GM12873 (cell line): ENCODE measurements around the gene ELL2.
A peak's percentile ranks its signal among the peaks of the same experiment; 100 is the strongest.

Source experiments
- CTCF ChIP-seq: IDR thresholded peaks from 2 replicates; pipeline ENCODE4 v1.5.1; 2012; ENCODE audit warnings: low read depth, mild to moderate bottlenecking, moderate library complexity, low read length, control low read depth; ENCODE audit not compliant: insufficient read depth; ENCODE audit errors: missing control alignments

Gene ELL2

DNA sequence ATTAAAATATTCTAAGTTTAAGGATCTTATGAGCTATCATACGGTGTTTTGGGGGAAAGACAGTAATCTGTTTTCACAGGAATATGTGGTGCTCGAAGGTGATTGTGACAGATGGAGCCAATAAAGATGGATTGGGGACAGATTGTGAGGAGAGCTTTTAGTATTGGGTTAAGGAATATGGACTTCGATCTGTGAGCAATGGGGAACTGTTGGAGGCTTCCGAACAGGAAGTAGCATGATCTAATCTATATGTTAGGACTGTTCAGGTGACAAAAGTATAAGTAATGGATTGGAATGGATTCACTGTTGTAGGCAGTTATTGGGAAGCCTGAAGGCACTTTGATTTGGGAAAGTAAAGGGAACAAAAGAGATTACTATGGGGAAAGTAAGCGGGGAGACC, 7.4 kb upstream of the ELL2 start:
- TF ChIP-seq CTCF: no peak

DNA sequence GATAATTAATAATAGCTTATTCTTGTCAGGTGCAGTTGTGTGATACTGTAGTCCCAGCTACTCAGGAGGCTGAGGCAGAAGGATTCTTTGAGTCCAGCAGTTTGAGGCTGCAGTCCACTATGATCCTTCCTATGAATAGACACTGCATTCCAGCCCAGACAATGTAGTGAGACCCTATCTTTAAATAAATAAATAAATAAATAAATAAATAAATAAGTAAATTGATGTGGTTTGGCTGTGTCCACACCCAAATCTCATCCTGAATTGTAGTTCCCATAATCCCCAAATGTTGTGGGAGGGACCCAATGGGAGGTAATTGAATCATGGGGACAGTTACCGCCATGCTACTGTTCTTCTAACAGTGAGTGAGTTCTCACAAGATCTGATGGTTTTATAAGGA, 5.6 kb upstream of the ELL2 start:
- TF ChIP-seq CTCF: no peak

GRCh38 chr5:95966005-95966404, 4.4 kb upstream of the ELL2 start:
- TF ChIP-seq CTCF: no peak

DNA sequence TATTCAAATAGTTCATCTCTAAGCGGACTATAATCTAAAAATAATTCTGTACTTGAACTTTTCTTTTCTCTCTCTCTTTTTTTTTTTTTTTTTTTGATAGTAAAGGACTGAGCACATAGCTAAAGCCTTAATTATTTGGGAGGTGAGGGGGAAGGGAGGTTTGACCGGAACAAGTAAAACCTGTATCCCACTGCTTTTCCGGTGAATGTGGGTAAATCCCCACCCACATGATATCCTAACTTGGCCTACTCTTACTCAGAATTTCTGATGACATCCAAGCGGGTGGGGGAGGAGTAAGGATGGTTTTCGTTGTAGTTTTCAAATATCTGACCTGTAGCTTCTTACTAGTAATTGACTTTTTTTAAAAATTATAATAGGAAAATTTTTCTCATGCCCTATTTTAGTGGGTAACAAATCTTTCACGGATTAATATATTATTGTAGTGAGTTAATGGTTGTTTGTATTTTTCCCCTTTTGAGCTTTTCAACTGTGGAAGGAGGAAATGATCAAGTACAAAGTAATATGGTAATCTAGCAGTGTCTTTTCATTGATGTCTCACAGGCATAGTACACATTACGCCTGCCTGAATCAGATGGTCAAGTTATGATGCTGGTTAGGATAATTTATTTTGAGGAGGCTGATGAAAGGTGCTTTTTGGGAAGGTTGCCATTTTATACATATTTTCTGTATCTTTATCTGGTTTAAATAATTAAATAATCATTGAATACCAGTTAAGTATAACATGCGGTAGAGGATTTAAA, 2.2 kb upstream of the ELL2 start:
- TF ChIP-seq CTCF: no peak

DNA sequence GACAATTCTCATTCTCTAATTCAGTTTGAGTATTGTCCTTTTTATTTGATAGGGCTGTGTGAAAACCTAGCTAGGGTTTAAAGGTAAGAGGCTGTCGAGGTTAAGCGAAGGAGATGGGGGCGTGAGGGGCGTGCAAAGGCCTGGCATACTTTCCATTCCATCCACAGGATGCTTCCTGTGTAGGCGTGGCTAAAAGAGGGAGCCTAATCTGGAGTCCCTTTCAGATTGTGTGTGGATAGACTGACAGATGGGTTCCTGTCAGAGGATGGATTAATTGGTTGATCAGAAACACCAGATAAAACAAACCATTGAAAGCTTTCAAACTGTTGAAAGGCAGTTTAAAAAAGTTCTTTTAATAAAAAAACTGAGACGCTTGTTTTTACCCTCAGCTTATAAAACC, 1.1 kb upstream of the ELL2 start:
- no peak for TF ChIP-seq CTCF

DNA sequence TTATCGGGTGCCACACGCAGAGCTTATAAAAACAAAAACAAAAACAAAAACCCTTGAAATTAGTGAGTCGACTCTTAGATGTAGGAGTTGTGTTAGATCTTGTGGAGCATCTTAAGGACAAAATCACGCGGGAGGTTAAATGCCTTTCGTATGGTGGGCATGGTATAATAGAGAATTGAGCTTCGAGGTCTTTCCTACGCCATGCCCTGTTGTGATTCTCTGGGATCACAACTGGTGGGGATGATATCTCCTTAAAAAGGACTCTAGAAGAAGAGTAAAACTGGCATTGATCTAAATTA, 773 bp upstream of the ELL2 start:
- no peak for TF ChIP-seq CTCF

- TF ChIP-seq CTCF: peak; percentile 81
Observed at GRCh38 chr5:95960667-95961616, 709 bp downstream of the ELL2 start.
